Measurements from ENCODE around the gene GLB1L3. TPM values are rescaled to one million over a fixed set of nuclear protein-coding genes. Genes with fewer than 3 reads are reported as not detected.

GLB1L3 gene
- polyA plus RNA-seq, 1 donor (not counting 4 experiments of a cell fraction or from before 2014, with no cell fraction given) = 3.0 TPM

GRCh38 chr11:134248910-134249480 is 27.2 kb upstream of the GLB1L3 start:
- dilution Hi-C loops (cut with MboI; ENCODE audit: extremely low pct_ligation_motif_present, low sequenced_read_pairs) = no loop called here
- Histone ChIP-seq H3K27ac (ENCODE audit: control insufficient read depth, insufficient read depth, low read length) (no peak overlapping the region), H3K79me2 (ENCODE audit: control insufficient read depth, insufficient read depth, low read length) (peaks cover 5% of the 10 kb centered on the region), H3K4me2 (ENCODE audit: control insufficient read depth, extremely low read depth, insufficient read depth, low read depth, low read length) (no peak overlapping the region), H3K9me1 (ENCODE audit: control insufficient read depth, extremely low read depth, insufficient read depth, low read length) (no peaks in the 10 kb centered on the region), H3K9me3 (ENCODE audit: control insufficient read depth, low read depth, low read length) (no peaks in the 10 kb centered on the region), H3K4me1 (ENCODE audit: control insufficient read depth, extremely low read depth, insufficient read depth, low read length) (peaks cover 7% of the 10 kb centered on the region), H4K20me1 (ENCODE audit: control insufficient read depth, extremely low read depth, insufficient read depth, low read length) (no peaks in the 10 kb centered on the region), H3K27me3 (ENCODE audit: control insufficient read depth, extremely low read depth, insufficient read depth, low read length) (no peaks in the 10 kb centered on the region), H3K36me3 (ENCODE audit: control insufficient read depth in 2 of 2, extremely low read depth in 1 of 2, insufficient read depth in 2 of 2, low read length in 2 of 2) (peaks cover 24 to 32% of the 10 kb centered on the region in 2 experiments), H3K9ac (ENCODE audit: control insufficient read depth, extremely low read depth, insufficient read depth, low read length) (no peak overlapping the region), H2AFZ (ENCODE audit: control insufficient read depth, low read length) (no peak overlapping the region), H3K4me3 (ENCODE audit: control insufficient read depth in 2 of 3, extremely low read depth in 1 of 3, insufficient read depth in 2 of 3, low read depth in 1 of 3, low read length in 3 of 3) (no peak overlapping the region)
- FAIRE-seq (no peak), DNase-seq (ENCODE audit: low read depth, low spot score) (no peak)
- TF ChIP-seq EZH2 (IDR thresholded peaks at IDR 0.05; ENCODE audit: low read length) = no peak
- TF ChIP-seq CTCF (optimal IDR thresholded peaks at IDR 0.05 in 1 of 3, IDR thresholded peaks at IDR 0.05 in 1 of 3, conservative IDR thresholded peaks at IDR 0.05 in 1 of 3; ENCODE audit: extremely low read depth in 1 of 3, insufficient read depth in 2 of 3, low read length in 3 of 3) = no peak

GRCh38 chr11:134250246-134250645 is 25.9 kb upstream of the GLB1L3 start:
- peaks cover 16 to 22% of the 10 kb centered on the region in 2 experiments for H3K36me3 ChIP-seq (ENCODE audit: control insufficient read depth in 2 of 2, extremely low read depth in 1 of 2, insufficient read depth in 2 of 2, low read length in 2 of 2)
- FAIRE-seq = no peak
- dilution Hi-C loops (cut with MboI; ENCODE audit: extremely low pct_ligation_motif_present, low sequenced_read_pairs) = no loop called here
- H3K4me3 ChIP-seq (ENCODE audit: control insufficient read depth in 2 of 3, extremely low read depth in 1 of 3, insufficient read depth in 2 of 3, low read depth in 1 of 3, low read length in 3 of 3) = no peak overlapping the region
- H3K4me1 ChIP-seq (ENCODE audit: control insufficient read depth, extremely low read depth, insufficient read depth, low read length) = peaks cover 7% of the 10 kb centered on the region
- no peaks in the 10 kb centered on the region for H4K20me1 ChIP-seq (ENCODE audit: control insufficient read depth, extremely low read depth, insufficient read depth, low read length)
- peaks cover 13% of the 10 kb centered on the region for H3K79me2 ChIP-seq (ENCODE audit: control insufficient read depth, insufficient read depth, low read length)
- DNase-seq (ENCODE audit: low read depth, low spot score) = no peak
- no peak overlapping the region for H2AFZ ChIP-seq (ENCODE audit: control insufficient read depth, low read length)
- no peaks in the 10 kb centered on the region for H3K27me3 ChIP-seq (ENCODE audit: control insufficient read depth, extremely low read depth, insufficient read depth, low read length)
- TF ChIP-seq CTCF (optimal IDR thresholded peaks at IDR 0.05 in 1 of 3, IDR thresholded peaks at IDR 0.05 in 1 of 3, conservative IDR thresholded peaks at IDR 0.05 in 1 of 3; ENCODE audit: extremely low read depth in 1 of 3, insufficient read depth in 2 of 3, low read length in 3 of 3) (no peak), EZH2 (IDR thresholded peaks at IDR 0.05; ENCODE audit: low read length) (no peak)
- H3K9me1 ChIP-seq (ENCODE audit: control insufficient read depth, extremely low read depth, insufficient read depth, low read length) = no peaks in the 10 kb centered on the region
- H3K27ac ChIP-seq (ENCODE audit: control insufficient read depth, insufficient read depth, low read length) = no peak overlapping the region
- H3K4me2 ChIP-seq (ENCODE audit: control insufficient read depth, extremely low read depth, insufficient read depth, low read depth, low read length) = no peak overlapping the region
- H3K9ac ChIP-seq (ENCODE audit: control insufficient read depth, extremely low read depth, insufficient read depth, low read length) = no peak overlapping the region
- H3K9me3 ChIP-seq (ENCODE audit: control insufficient read depth, low read depth, low read length) = no peaks in the 10 kb centered on the region

All from keratinocyte (primary cell).